Measurements from ENCODE around the gene GOLGA6A.
"Not testable (repeated sequence)": the region's sequence is repeated elsewhere in the genome, so short reads cannot be mapped to it uniquely, and the experiment has no call there.

Gene GOLGA6A

GRCh38 chr15:74109713-74110112, 27.4 kb upstream of the GOLGA6A start:
- in situ Hi-C loops (cut with HindIII; ENCODE audit: low sequenced_read_pairs): loop anchor here (25.0 kb wide), 1 partner anchor 203 kb away; no protein-coding TSS in a partner anchor

- in situ Hi-C loops (cut with HindIII; ENCODE audit: low sequenced_read_pairs): loop anchor here (25.0 kb wide), 1 partner anchor 204 kb away; no protein-coding TSS in a partner anchor
Measured at GRCh38 chr15:74108611-74109010, 26.3 kb upstream of the GOLGA6A start.

GRCh38 chr15:74108111-74108510, 25.8 kb upstream of the GOLGA6A start:
- in situ Hi-C loops (cut with HindIII; ENCODE audit: low sequenced_read_pairs): loop anchor here (25.0 kb wide), 1 partner anchor 204 kb away; no protein-coding TSS in a partner anchor

- in situ Hi-C loops (cut with HindIII; ENCODE audit: low sequenced_read_pairs): loop anchor here (25.0 kb wide), 1 partner anchor 212 kb away; no protein-coding TSS in a partner anchor
Measured at GRCh38 chr15:74099963-74100733, 17.8 kb upstream of the GOLGA6A start.

- in situ Hi-C loops (cut with HindIII; ENCODE audit: low sequenced_read_pairs): not testable (repeated sequence)
Measured at GRCh38 chr15:74096753-74097474, 14.6 kb upstream of the GOLGA6A start.

GRCh38 chr15:74095610-74096009, 13.3 kb upstream of the GOLGA6A start:
- in situ Hi-C loops (cut with HindIII; ENCODE audit: low sequenced_read_pairs): not testable (repeated sequence)

- in situ Hi-C loops (cut with HindIII; ENCODE audit: low sequenced_read_pairs): not testable (repeated sequence)
Measured at GRCh38 chr15:74094567-74094966, 12.2 kb upstream of the GOLGA6A start.

GRCh38 chr15:74075781-74076180, 6.6 kb downstream of the GOLGA6A start:
- in situ Hi-C loops (cut with HindIII; ENCODE audit: low sequenced_read_pairs): not testable (repeated sequence)

- in situ Hi-C loops (cut with HindIII; ENCODE audit: low sequenced_read_pairs): not testable (repeated sequence)
Measured at GRCh38 chr15:74072614-74073337, 9.6 kb downstream of the GOLGA6A start.

- in situ Hi-C loops (cut with HindIII; ENCODE audit: low sequenced_read_pairs): not testable (repeated sequence)
Measured at GRCh38 chr15:74072132-74072531, 10.2 kb downstream of the GOLGA6A start.

- in situ Hi-C loops (cut with HindIII; ENCODE audit: low sequenced_read_pairs): not testable (repeated sequence)
Measured at GRCh38 chr15:74071645-74072044, 10.7 kb downstream of the GOLGA6A start.

- in situ Hi-C loops (cut with HindIII; ENCODE audit: low sequenced_read_pairs): not testable (repeated sequence)
Measured at GRCh38 chr15:74065684-74066411, 16.5 kb downstream of the GOLGA6A start.

GRCh38 chr15:74064822-74065221, 17.5 kb downstream of the GOLGA6A start:
- in situ Hi-C loops (cut with HindIII; ENCODE audit: low sequenced_read_pairs): not testable (repeated sequence)

- in situ Hi-C loops (cut with HindIII; ENCODE audit: low sequenced_read_pairs): not testable (repeated sequence)
Measured at GRCh38 chr15:74064183-74064582, 18.2 kb downstream of the GOLGA6A start.

GRCh38 chr15:74063425-74064146, 18.8 kb downstream of the GOLGA6A start:
- in situ Hi-C loops (cut with HindIII; ENCODE audit: low sequenced_read_pairs): not testable (repeated sequence)

GRCh38 chr15:74062671-74063070, 19.7 kb downstream of the GOLGA6A start:
- in situ Hi-C loops (cut with HindIII; ENCODE audit: low sequenced_read_pairs): no loop called here

GRCh38 chr15:74062236-74062635, 20.1 kb downstream of the GOLGA6A start:
- in situ Hi-C loops (cut with HindIII; ENCODE audit: low sequenced_read_pairs): no loop called here

GRCh38 chr15:74060251-74060650, 22.1 kb downstream of the GOLGA6A start:
- in situ Hi-C loops (cut with HindIII; ENCODE audit: low sequenced_read_pairs): no loop called here

GRCh38 chr15:74059050-74059833, 23.1 kb downstream of the GOLGA6A start:
- in situ Hi-C loops (cut with HindIII; ENCODE audit: low sequenced_read_pairs): not testable (repeated sequence)

All from DLD1 (cell line).